GM18867 (cell line): ENCODE results near the gene MAP3K1.

Experiments used
- ATAC-seq: cut with Tn5 transposase; IDR thresholded peaks from one replicate; pipeline ENCODE4 v1.9.1; 2021; ENCODE audit warnings: mild to moderate bottlenecking, moderate library complexity; ENCODE audit not compliant: unreplicated experiment

MAP3K1 gene

DNA sequence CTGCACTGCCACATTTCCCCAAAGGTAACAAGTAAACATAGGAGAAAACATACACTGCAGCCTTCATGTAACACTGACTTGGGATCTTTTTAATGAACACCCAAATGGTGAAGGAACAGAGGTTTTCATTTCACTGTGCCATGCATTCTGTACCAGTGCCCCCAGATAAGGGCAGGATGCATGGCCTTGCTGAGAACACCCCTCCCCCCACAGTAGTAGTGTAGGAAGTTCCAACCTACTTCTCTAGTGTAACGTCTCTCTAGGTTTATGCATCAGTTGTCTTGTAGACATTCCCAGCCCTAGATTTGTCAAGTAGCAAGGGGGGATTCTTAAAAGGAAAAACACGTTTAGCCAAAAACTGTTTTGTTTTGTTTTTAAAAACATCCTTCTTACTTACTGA lies 29.9 kb downstream of the MAP3K1 start:
- no peak for ATAC-seq

- ATAC-seq = no peak
Measured at GRCh38 chr5:56845904-56846480, 30.6 kb downstream of the MAP3K1 start.

DNA sequence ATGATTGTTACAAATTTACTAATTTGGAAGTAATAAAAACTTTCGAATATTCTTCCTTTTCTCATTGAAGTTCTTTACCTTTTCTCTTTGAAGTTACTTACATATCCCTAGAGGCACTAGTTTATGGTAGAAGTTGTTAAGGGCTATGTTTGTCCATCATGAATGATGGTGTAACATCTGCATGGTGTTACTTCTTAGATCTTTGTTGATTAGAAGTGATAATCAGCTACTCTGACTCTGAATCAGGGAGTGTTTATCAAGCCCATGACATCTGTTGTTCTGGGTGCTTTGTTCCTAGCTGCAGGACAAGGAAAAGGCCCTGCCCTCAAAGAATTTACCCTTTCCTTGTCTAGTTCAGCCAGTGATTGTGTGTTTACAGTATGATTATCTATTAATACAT lies 32.9 kb downstream of the MAP3K1 start:
- ATAC-seq = no peak

DNA sequence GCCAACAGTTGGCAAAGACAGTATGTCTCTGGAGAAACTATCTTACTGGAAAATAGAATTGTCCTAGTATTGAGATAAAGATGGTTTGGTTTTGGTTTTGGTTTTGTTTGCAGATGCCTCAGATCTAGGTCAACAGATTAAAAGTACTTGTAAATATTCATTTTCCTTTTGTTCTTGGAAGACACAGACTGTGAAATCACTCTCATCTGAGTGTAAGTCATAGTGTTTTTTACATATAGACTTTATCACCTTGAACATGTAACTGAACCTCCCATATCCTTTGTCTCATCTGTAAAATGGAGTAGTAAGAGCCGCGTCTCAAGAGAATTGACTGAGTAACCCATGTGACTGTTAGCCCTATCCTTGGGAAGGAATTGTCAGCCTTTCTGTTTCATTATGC lies 34.3 kb downstream of the MAP3K1 start:
- ATAC-seq = no peak

DNA sequence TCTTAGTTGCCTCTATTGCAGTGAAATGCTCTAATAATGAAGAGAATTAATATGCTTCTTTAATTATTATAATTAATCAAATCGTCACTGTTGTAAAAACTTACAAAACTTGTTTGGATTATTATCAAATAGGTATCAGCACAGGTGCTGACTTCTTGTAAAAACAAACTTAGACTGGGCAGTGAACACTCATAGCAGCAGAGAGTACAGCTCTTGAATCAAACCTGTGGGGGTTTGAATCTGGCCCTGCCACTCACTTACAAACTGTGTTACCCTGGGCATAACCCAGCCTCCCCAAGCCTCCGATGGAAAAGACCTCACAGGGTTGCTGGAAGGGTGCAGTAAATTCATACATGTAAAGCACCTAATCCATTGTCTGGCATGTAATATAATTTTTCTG lies 35.1 kb downstream of the MAP3K1 start:
- no peak for ATAC-seq

GRCh38 chr5:56851258-56851941 lies 36.1 kb downstream of the MAP3K1 start:
- ATAC-seq = no peak

- no peak for ATAC-seq
Measured at GRCh38 chr5:56852228-56853000, 37.1 kb downstream of the MAP3K1 start.

DNA sequence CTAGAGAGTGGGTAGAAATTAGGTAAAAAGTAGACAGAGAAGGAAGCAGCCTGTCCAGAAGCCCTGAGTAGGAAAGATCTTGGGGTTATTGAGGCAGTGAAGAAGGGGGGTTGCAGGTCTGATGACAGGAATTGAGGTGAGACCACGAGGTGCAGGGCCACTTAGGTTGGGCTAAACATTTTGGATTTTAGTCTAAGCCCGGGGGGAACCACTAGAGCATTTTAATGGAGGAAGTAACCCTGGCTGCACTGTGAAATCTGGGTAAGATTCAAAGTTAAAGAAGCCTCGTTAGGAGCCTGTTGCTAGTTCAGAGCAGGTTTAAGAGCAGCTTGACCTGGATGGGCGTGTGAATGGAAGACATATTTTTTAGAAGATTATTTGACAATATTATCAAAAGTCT lies 38.3 kb downstream of the MAP3K1 start:
- no peak for ATAC-seq

DNA sequence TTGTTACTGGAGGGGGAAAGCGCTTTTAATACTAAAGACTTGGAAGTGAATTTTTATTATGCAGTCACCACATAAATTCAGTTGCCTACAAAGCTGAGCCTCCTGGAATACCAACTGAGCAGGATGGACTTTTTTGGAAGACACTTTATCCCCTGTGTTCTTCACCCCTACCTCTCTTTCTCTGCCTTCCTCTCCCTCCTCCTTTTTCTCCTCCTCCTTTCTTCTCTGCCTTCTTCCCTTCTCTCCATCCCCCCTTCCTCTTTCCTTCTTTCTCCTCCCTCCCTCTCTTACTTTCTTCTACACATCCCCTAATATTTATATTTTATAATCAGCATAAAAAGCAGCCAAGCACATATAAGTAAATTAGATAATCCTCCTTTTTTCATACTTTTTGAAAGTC lies 39.6 kb downstream of the MAP3K1 start:
- no peak for ATAC-seq

DNA sequence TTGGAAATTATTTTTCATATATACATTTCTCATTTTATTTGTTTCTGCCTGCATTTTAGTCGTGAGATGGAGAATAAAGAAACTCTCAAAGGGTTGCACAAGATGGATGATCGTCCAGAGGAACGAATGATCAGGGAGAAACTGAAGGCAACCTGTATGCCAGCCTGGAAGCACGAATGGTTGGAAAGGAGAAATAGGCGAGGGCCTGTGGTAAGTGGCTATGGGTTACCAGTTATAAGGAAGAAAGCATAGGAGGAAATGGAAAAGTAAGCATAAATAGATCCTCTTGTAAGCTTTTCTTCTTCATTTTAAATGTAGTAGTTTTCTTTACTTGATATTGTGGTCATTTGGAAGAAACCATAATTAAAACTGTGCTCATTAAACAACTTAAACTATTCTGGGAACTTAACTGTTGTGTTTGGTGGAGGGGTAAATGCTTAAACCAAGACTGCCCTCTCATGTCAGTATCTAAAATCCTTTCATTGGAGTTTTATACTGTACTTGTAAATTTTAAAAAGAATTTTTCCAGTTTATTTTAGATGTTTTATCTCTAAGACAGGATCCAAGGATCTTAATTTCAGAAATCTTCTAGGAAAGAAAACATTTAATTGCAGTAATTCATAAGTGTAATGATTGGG lies 41.3 kb downstream of the MAP3K1 start:
- ATAC-seq = no peak

DNA sequence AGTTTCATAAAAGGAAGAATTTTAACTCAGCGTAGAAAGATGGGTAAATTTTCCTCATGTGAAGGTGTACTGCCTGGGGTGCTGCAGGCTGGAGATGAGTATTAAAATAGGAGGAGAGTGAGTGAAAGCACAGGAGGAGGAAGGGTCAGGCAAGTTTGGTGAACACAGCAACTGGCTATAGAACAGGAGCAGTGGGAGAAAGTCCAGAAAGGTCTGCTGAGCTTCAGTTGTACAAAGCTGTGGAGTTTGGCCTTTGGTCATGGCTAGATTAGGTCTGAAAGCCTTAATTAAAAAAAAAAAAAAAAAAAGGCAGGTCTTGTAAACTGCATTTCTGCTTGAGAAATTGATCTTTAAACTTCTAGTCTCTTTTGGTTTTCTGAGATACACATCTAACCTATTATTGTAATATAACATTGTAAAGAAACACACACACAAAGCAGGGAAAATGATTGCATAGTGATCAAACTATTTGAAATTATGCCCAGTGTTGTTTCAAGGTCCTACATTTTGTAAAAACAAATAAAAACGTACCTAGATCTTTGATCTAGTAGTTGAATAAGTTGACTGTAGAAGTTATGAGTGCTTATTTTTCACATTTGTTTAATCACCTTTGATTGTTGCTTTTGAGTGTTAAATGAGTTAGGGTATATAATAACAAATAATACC lies 43.6 kb downstream of the MAP3K1 start:
- ATAC-seq = no peak

DNA sequence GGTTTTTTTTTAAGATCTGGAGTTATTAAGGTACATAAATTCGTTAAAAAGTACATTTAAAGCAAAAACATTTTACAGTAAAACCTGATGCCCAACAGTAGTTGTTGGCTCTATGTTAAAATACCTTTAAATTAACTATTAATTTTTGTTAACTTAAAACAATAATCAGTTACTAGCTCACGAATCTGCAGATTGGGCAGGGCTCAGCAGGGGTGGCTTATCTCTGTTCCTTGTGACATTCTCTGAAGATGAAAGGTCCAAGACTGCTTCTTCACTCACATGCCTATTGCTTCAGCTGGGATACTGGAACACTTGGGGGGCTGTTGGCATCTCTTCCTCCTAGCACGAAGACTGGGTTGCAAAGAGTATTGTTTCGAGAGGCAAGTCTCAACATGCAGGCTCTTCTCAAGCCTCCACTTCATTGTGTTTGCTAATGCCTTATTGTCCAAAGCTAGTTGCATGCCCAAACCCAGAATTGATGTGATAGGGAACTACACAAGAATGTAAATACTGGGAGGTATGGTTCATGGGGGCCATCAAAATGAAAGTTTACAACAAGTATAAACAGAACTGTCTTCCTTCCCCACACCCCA lies 46.6 kb downstream of the MAP3K1 start:
- ATAC-seq = no peak

DNA sequence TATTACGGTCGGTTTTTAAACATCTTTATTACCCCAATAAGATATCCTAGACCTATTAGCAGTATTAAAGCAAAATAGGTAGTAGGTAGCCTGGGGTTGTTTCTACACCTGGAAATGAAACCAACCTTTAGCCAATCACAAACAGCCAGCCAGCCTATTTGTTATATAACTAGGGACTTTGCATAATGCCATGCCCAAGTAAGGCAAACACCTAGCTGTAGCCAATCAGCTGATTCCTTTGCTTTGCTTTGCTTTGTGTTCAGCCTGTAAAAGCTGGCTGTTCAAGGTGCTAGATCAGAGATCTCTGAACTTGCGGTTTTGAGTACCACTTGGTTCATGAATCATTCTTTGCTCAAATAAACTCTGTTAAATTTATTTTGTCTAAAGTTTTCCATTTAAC lies 47.6 kb downstream of the MAP3K1 start:
- ATAC-seq = no peak

DNA sequence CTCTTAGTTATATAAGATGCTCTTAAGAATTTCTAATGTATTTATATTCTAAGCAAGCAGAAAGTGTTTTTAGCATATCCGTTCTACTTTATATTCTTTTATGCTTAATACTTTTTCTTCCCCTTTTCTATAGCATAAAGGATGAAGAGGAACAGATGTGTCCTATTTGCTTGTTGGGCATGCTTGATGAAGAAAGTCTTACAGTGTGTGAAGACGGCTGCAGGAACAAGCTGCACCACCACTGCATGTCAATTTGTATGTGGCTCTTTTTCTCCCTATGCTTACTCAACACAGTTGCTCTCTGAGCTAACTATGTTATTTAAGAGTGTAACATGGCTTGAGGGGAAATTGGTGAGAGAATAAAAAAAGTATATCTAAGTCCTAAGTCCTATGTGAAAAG lies 56.4 kb downstream of the MAP3K1 start:
- ATAC-seq = no peak

DNA sequence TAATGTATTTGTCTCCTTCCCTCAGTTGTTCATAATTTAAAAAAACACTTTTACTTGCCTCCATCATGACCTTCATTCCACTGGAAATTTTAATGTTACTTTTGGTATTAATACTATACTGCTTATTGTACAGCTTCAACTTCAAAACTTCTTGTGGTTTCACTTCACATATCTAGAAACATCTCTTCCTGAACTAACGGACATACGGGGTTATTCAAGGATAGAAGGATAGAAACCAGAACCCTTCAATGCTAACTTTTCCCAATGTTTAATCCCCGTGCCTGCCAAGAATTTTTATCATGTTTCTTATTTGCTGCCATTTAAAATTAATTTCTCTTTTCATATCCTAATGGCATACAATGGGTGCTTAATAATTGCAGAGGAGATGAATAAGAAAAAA lies 57.7 kb downstream of the MAP3K1 start:
- ATAC-seq = no peak

DNA sequence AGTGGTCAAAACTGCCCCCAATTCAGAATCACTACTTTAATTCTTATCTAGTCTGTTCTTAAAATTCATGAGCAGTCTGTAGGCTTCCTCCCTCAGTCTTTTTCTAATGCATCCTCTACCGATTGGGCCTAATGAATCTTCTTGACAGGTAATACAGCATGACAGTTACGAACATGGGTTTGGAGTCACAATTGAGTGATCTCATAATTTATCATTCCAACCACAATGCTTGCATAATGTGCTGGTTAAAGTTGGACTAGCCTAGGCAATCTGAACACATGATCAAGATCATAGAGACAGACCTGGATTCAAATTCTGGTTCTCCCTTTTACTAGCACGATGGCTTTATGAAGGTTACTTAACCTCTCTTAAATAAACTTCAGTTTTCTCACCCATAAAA lies 61.0 kb downstream of the MAP3K1 start:
- ATAC-seq = no peak

- ATAC-seq = no peak
Measured at GRCh38 chr5:56881571-56881970, 66.2 kb downstream of the MAP3K1 start.

DNA sequence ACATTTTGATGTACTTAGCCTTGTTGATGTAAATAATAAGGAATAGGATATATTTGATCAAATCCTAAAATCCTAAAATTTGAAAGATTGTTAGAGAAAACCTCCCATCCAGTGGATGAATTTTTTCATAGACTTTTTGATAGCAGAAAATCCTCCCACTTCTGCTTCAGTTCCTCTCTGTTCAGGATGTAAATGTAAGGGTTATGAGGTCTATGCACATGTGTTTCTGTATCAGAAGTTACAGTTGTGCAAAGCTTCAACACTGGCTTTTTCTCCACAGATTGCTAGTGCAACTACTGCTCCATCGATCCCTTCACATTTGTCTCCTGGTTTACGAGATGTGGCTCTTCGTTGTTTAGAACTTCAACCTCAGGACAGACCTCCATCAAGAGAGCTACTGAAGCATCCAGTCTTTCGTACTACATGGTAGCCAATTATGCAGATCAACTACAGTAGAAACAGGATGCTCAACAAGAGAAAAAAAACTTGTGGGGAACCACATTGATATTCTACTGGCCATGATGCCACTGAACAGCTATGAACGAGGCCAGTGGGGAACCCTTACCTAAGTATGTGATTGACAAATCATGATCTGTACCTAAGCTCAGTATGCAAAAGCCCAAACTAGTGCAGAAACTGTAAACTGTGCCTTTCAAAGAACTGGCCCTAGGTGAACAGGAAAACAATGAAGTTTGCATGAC lies 78.1 kb downstream of the MAP3K1 start:
- no peak for ATAC-seq

DNA sequence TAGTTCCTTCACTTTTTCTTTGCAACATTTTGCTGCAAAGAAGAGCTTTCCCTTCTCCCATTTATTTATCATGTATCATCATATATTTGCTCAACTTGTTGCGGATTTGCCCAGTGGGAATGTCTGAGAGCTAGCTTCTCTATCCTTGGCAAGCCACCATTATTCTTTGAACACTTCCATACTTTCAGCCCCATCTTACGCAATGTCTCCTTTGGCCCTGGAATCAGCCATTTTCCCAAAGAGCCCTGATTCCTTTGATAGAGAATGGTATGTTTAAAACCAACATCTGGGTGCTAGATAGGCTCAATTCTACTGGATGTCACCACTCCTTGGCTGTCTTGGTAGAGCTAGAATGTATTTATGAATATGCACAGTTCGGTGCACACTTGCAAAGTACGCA lies 81.4 kb downstream of the MAP3K1 start:
- no peak for ATAC-seq

GRCh38 chr5:56898213-56898612 lies 82.9 kb downstream of the MAP3K1 start:
- no peak for ATAC-seq
